Effector memory CD4-positive, alpha-beta T cell (primary cell): ENCODE measurements around the gene RBMX2.
"Not testable (repeated sequence)": the region's sequence is repeated elsewhere in the genome, so short reads cannot be mapped to it uniquely, and the experiment has no call there.

ENCODE experiments used
- DNase-seq, 3 donors: peaks; one replicate each; pipeline ENCODE4 v3.0.0-alpha.2; 2020
- H3K27ac ChIP-seq: 2 replicates; pipeline ENCODE4 v1.7.0; 2013; ENCODE audit warnings: mild to moderate bottlenecking, low read length, moderate library complexity; ENCODE audit not compliant: insufficient read depth, poor library complexity, severe bottlenecking
- H3K27me3 ChIP-seq: replicated peaks from 2 replicates; pipeline ENCODE4 v1.7.0; 2013; ENCODE audit warnings: mild to moderate bottlenecking, low read length; ENCODE audit not compliant: insufficient read depth, control insufficient read depth, poor library complexity, severe bottlenecking
- H3K36me3 ChIP-seq: 2 replicates; pipeline ENCODE4 v1.7.0; 2013; ENCODE audit warnings: mild to moderate bottlenecking, low read length, moderate library complexity; ENCODE audit not compliant: control insufficient read depth, insufficient read depth
- H3K4me1 ChIP-seq: 2 replicates; pipeline ENCODE4 v1.7.0; 2013; ENCODE audit warnings: low read length, mild to moderate bottlenecking; ENCODE audit not compliant: control insufficient read depth, insufficient read depth, poor library complexity, severe bottlenecking
- H3K4me3 ChIP-seq: 2 replicates; pipeline ENCODE4 v1.7.0; 2013; ENCODE audit warnings: low read length, low read depth, mild to moderate bottlenecking; ENCODE audit not compliant: insufficient read depth, poor library complexity, severe bottlenecking
- H3K9me3 ChIP-seq: 2 replicates; pipeline ENCODE4 v1.7.0; 2013; ENCODE audit warnings: mild to moderate bottlenecking, low read length, moderate library complexity; ENCODE audit not compliant: control insufficient read depth

RBMX2 gene

DNA sequence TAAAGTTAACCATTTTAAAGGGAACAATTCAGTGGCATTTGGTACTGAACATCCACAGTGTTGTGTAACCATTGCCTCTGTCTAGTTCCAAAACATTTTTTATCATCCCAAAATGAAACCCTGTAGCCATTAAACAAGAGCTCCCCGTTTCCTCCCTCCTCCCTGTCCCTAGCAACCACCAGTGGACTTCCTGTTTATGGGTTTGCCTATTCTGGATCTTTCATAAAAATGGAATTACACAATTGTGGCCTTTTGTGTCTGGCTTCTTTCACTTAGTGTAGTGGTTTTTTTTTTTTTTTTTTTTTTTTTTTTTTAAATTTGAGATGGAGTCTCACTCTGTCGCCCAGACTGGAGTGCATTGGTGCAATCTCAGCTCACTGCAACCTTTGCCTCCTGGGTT, 11.6 kb downstream of the RBMX2 start:
- Histone ChIP-seq H3K4me1 (no peaks in the 10 kb centered on the region), H3K36me3 (no peaks in the 10 kb centered on the region), H3K27ac (no peak overlapping the region), H3K9me3 (no peaks in the 10 kb centered on the region), H3K4me3 (no peak overlapping the region), H3K27me3 (no peaks in the 10 kb centered on the region)
- no peak for DNase-seq

DNA sequence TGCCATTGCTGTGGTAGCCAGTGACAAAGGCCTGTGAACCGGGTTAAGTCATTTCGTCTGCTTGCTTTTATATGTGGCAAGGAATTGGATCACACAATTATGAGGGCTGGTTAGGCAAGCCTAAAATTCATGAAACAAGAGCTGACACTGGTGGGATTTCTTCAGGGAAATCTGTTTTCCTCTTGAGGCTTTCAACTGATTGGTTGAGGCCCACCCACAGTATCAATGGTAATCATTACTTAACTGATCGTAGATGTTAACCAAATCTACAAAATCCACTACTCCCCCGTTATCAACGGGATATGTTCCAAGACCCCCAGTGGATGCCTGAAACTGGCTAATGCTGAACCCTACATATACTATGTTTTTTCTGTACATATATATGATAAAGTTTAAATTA, 13.0 kb downstream of the RBMX2 start:
- no peaks in the 10 kb centered on the region for H3K9me3 ChIP-seq
- no peaks in the 10 kb centered on the region for H3K4me1 ChIP-seq
- DNase-seq, result no peak
- no peaks in the 10 kb centered on the region for H3K36me3 ChIP-seq
- H3K27me3 ChIP-seq, result no peaks in the 10 kb centered on the region
- H3K27ac ChIP-seq, result no peak overlapping the region
- no peak overlapping the region for H3K4me3 ChIP-seq

GRCh38 chrX:130415201-130415600, 13.4 kb downstream of the RBMX2 start:
- no peak for DNase-seq
- Histone ChIP-seq H3K27ac (no peak overlapping the region), H3K36me3 (no peaks in the 10 kb centered on the region), H3K27me3 (no peaks in the 10 kb centered on the region), H3K4me1 (no peaks in the 10 kb centered on the region), H3K9me3 (no peaks in the 10 kb centered on the region), H3K4me3 (no peak overlapping the region)

GRCh38 chrX:130416785-130417184, 15.0 kb downstream of the RBMX2 start:
- Histone ChIP-seq H3K36me3 (no peaks in the 10 kb centered on the region), H3K4me3 (no peak overlapping the region), H3K27ac (no peak overlapping the region), H3K4me1 (no peaks in the 10 kb centered on the region), H3K27me3 (no peaks in the 10 kb centered on the region), H3K9me3 (no peaks in the 10 kb centered on the region)
- no peak for DNase-seq

GRCh38 chrX:130418066-130418465, 16.3 kb downstream of the RBMX2 start:
- DNase-seq, result no peak
- H3K4me1 ChIP-seq, result no peaks in the 10 kb centered on the region
- no peaks in the 10 kb centered on the region for H3K27me3 ChIP-seq
- no peak overlapping the region for H3K27ac ChIP-seq
- no peaks in the 10 kb centered on the region for H3K9me3 ChIP-seq
- no peak overlapping the region for H3K4me3 ChIP-seq
- H3K36me3 ChIP-seq, result no peaks in the 10 kb centered on the region

DNA sequence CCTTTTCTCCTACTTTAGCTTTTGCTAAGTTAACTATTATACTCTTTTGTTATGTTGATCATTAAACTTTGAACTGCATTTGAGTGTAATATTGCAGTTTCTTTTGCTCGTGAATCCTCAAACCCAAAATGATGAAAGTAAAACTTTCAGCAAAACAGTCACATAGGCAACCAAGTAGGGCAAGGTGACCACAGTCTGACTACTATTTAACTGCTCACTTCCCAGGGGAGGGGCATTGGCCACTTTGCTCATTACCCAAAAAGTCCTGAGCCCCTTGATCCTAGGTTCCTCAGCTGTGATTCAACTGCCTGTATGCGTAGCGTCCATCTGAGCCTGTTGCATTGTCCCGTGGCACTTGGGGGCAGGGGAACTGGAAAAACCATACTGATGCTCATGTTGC, 17.0 kb downstream of the RBMX2 start:
- Histone ChIP-seq H3K4me3 (no peak overlapping the region), H3K27ac (no peak overlapping the region), H3K9me3 (no peaks in the 10 kb centered on the region), H3K27me3 (no peaks in the 10 kb centered on the region), H3K36me3 (no peaks in the 10 kb centered on the region), H3K4me1 (no peaks in the 10 kb centered on the region)
- DNase-seq, result no peak

GRCh38 chrX:130419263-130419662, 17.5 kb downstream of the RBMX2 start:
- Histone ChIP-seq H3K27ac (no peak overlapping the region), H3K4me3 (no peak overlapping the region), H3K27me3 (no peaks in the 10 kb centered on the region), H3K4me1 (no peaks in the 10 kb centered on the region), H3K9me3 (no peaks in the 10 kb centered on the region), H3K36me3 (no peaks in the 10 kb centered on the region)
- no peak for DNase-seq

DNA sequence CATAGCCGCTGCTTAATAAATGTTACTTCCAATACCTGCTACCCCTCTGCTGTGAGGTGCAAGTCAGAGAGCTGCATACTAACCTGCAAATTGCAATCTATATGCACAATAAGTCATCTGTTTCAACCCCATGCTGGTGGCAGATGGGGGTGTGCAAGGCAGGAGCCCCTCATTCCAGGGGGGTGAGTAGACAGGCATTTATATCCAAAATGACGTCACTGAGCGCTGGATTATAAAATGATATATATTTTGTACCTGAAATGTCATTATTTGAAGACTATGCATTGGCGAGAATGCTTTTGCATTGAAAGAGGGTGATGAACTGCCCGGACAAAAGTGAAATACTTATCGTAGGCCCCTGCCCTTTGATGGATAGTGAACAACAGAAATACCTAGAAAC, 24.7 kb downstream of the RBMX2 start:
- Histone ChIP-seq H3K27ac (no peak overlapping the region), H3K4me3 (no peak overlapping the region), H3K4me1 (no peaks in the 10 kb centered on the region), H3K27me3 (no peaks in the 10 kb centered on the region), H3K36me3 (no peaks in the 10 kb centered on the region), H3K9me3 (no peaks in the 10 kb centered on the region)
- no peak for DNase-seq

DNA sequence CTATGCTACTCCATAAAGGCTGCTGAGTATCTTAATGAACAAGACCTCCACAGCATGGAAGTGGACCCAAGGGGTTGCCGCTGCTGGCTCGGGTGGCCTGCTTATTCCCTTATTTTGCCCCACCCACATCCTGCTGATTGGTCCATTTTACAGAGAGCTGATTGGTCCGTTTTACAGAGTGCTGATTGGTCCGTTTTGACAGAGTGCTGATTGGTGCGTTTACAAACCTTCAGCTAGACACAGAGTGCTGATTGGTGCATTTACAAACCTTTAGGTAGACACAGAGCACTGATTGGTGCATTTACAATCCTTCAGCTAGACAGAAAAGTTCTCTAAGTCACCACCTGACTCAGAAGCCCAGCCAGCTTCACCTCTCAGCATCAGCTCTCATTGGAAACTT, 27.4 kb downstream of the RBMX2 start:
- H3K4me1 ChIP-seq, H3K27ac ChIP-seq, H3K4me3 ChIP-seq, DNase-seq, H3K9me3 ChIP-seq, H3K36me3 ChIP-seq, H3K27me3 ChIP-seq: not testable (repeated sequence)

GRCh38 chrX:130435937-130436336, 34.1 kb downstream of the RBMX2 start:
- Histone ChIP-seq H3K9me3 (no peaks in the 10 kb centered on the region), H3K4me1 (no peaks in the 10 kb centered on the region), H3K27ac (no peak overlapping the region), H3K27me3 (no peaks in the 10 kb centered on the region), H3K4me3 (no peak overlapping the region), H3K36me3 (no peaks in the 10 kb centered on the region)
- DNase-seq, result no peak

DNA sequence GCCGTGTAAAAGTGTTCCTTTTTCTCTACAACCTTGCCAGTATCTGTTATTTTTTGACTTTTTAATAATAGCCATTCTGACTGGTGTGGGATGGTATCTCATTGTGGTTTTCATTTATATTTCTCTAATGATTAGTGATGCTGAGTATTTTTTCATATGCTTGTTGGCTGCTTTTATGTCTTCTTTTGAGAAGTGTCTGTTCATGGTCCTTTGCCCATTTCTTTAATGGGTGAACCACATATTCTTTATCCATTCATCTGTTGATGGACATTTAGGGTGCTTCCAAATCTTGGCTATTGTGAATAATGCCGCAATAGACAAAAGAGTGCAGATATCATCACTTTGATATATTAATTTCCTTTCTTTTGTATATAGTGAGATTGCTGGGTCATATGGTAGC, 36.2 kb downstream of the RBMX2 start:
- not testable (repeated sequence) for H3K9me3 ChIP-seq, H3K27ac ChIP-seq, H3K36me3 ChIP-seq, DNase-seq, H3K4me3 ChIP-seq, H3K27me3 ChIP-seq, H3K4me1 ChIP-seq
